Raji (cell line): ENCODE results near the gene SPTBN2.

Experiments used
- POLR2A ChIP-seq: IDR thresholded peaks from 2 replicates; pipeline ENCODE4 v1.6.1; 2011; ENCODE audit warnings: low read depth, low read length, control low read depth; ENCODE audit not compliant: insufficient read depth

Gene SPTBN2

GRCh38 chr11:66651016-66651415, 78.0 kb downstream of the SPTBN2 start:
- no peak for TF ChIP-seq POLR2A

GRCh38 chr11:66649903-66650302, 79.1 kb downstream of the SPTBN2 start:
- no peak for TF ChIP-seq POLR2A

DNA sequence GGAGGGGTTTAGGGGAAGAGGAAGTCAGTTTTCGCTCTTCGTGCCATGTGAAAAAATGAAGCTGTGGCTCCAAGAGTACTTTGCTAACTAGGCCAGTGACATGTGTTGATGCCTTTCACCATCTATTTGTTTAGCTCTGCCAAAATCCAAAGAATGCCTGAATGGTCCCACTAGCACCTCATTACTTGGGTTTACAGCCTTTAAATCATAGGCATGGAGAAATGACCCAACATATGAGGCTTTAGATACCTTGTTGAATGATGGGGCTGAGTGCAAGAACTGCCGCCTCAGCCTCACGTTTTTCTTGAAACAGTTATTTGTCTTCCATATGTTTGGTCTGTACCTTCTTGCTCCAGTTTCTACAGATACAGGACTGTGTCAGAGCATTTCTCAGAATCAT, 82.2 kb downstream of the SPTBN2 start:
- TF ChIP-seq POLR2A, result no peak

DNA sequence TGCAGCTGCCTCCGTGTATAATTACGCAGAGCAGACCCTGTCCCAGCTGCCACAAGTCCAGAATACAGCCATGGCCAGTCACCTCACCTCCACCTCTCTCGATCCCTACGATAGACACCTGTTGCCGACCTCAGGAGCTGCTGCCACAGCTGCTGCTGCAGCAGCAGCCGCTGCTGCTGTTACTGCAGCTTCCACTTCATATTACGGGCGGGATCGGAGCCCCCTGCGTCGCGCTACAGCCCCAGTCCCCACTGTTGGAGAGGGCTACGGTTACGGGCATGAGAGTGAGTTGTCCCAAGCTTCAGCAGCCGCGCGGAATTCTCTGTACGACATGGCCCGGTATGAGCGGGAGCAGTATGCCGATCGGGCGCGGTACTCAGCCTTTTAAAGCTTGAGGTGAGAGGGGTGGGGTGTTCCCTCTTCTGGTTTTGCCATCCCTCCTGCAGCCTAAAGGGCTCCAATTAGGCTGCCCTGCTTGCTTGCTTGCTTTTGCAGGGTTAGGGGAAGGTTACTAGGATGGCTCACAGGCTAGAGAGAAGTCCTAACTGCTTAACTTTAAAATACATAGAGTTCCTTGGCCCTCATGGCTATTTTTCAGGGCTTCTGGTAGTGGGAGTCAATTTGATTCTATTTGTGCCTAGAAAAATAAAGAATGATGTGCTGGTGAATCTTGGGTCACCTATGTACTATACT, 85.1 kb downstream of the SPTBN2 start:
- no peak for TF ChIP-seq POLR2A

- TF ChIP-seq POLR2A, result no peak
Observed at GRCh38 chr11:66641834-66642233, 87.2 kb downstream of the SPTBN2 start.

- TF ChIP-seq POLR2A, result no peak
Observed at GRCh38 chr11:66639066-66639813, 89.8 kb downstream of the SPTBN2 start.

- TF ChIP-seq POLR2A, result peak; percentile 84
Observed at GRCh38 chr11:66638177-66639065, 90.6 kb downstream of the SPTBN2 start, which contains the start of gene RBM4. Gene RBM4 (plus strand): TSS chr11:66638703. CDS start chr11:66639712, 1,009 bp downstream.

DNA sequence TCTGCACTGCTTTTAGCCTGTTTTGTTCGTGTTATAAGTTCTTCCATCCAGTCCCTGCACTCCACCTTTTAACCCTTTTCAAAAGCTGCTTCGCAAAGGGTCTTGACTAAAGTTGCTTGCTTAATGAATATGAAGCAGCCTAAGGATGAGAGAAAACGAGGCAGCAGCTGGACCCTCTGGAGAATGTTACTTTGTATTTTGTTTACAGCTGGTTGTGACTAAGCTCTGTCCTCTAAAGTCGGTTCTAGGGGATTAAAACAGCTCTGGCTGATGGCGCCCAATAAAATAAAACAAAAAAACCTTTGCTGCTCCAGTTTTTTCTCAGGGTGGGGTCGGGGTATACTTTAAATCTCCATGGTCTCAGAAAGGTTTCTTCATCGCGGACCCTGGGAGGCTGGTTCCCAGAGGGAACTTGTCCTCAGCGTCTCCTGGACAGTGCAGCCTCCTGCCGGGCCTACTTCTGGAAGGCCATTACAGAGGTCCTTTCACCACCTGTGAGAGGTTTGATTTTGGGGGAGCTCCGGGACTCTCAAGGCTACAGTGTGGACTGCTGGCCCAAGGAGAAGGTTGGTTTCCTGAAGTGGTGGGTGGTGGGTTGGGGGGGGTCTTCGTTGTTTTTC, 91.3 kb downstream of the SPTBN2 start:
- no peak for TF ChIP-seq POLR2A

GRCh38 chr11:66636411-66636810, 92.6 kb downstream of the SPTBN2 start:
- no peak for TF ChIP-seq POLR2A
